Effector memory CD4-positive, alpha-beta T cell (primary cell): ENCODE data around the gene ARAP3.

ENCODE experiments used
- DNase-seq, 3 donors: peaks; one replicate each; pipeline ENCODE4 v3.0.0-alpha.2; 2020
- H3K27ac ChIP-seq: 2 replicates; pipeline ENCODE4 v1.7.0; 2013; ENCODE audit warnings: mild to moderate bottlenecking, low read length, moderate library complexity; ENCODE audit not compliant: insufficient read depth, poor library complexity, severe bottlenecking
- H3K27me3 ChIP-seq: replicated peaks from 2 replicates; pipeline ENCODE4 v1.7.0; 2013; ENCODE audit warnings: mild to moderate bottlenecking, low read length; ENCODE audit not compliant: insufficient read depth, control insufficient read depth, poor library complexity, severe bottlenecking
- H3K36me3 ChIP-seq: 2 replicates; pipeline ENCODE4 v1.7.0; 2013; ENCODE audit warnings: mild to moderate bottlenecking, low read length, moderate library complexity; ENCODE audit not compliant: control insufficient read depth, insufficient read depth
- H3K4me1 ChIP-seq: 2 replicates; pipeline ENCODE4 v1.7.0; 2013; ENCODE audit warnings: low read length, mild to moderate bottlenecking; ENCODE audit not compliant: control insufficient read depth, insufficient read depth, poor library complexity, severe bottlenecking
- H3K4me3 ChIP-seq: 2 replicates; pipeline ENCODE4 v1.7.0; 2013; ENCODE audit warnings: low read length, low read depth, mild to moderate bottlenecking; ENCODE audit not compliant: insufficient read depth, poor library complexity, severe bottlenecking
- H3K9me3 ChIP-seq: 2 replicates; pipeline ENCODE4 v1.7.0; 2013; ENCODE audit warnings: mild to moderate bottlenecking, low read length, moderate library complexity; ENCODE audit not compliant: control insufficient read depth

The ARAP3 gene

GRCh38 chr5:141605523-141606277 is 76.3 kb downstream of the ARAP3 start:
- H3K36me3 ChIP-seq = peaks cover 3% of the 10 kb centered on the region
- peak overlapping the region; percentile 72 for H3K27ac ChIP-seq
- no peaks in the 10 kb centered on the region for H3K9me3 ChIP-seq
- H3K27me3 ChIP-seq = no peaks in the 10 kb centered on the region
- H3K4me1 ChIP-seq = peaks cover 73% of the 10 kb centered on the region
- peak overlapping the region; percentile 22 for H3K4me3 ChIP-seq
- DNase-seq = peak; percentile 62 to 73 (median 68)

DNA sequence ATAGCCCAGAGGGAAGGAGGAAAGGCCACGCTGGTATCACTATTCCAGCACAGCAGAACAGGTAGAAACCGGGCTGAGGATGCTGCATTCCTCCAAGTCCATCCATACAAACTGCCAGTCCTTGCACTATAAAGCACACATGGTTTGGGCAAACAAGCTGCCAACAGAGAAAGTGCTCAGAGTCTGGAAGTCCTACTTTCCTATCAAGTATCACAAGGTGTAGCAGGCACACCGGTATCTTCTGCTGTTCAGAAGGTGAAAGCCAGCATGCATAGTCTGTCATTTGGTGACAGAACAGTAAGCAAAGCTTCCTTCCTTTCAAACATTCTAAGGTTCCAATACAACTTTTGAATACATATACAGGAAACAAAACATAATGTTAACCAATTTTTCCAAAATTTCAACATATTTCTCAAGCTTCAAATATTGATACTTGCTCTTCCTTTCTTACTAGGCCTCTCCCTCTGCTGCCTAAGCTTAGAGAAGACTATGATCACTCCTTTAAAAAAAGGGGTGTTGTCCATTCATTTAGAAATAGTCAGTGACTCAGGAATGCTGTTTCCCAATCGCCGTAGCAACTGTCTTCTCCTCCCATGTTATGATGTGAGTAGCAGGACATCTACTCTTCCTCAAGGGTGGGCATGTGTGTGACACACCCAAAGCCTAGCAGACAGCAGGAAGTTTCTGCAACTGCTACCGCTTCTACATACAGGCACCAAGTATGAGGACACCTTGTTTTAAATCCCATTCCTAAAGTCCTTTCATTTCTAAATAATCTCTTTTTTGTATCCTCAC is 77.9 kb downstream of the ARAP3 start:
- no peaks in the 10 kb centered on the region for H3K27me3 ChIP-seq
- no peaks in the 10 kb centered on the region for H3K36me3 ChIP-seq
- peak overlapping the region; percentile 72 for H3K27ac ChIP-seq
- peak overlapping the region; percentile 24 for H3K4me3 ChIP-seq
- no peak for DNase-seq
- H3K9me3 ChIP-seq = no peaks in the 10 kb centered on the region
- H3K4me1 ChIP-seq = peaks cover 74% of the 10 kb centered on the region
